SU-DHL-6 (cell line): ENCODE results near the gene GABRB3.

Experiments
- CTCF ChIP-seq: fragments of 200-600 bp; sonication (generic); IDR thresholded peaks from one replicate; pipeline ENCODE4 v1.5.1; 2017; ENCODE audit warnings: antibody characterized with exemption, mild to moderate bottlenecking, low read length, moderate library complexity; ENCODE audit not compliant: insufficient read depth, poor library complexity, severe bottlenecking
- EZH2phosphoT487 ChIP-seq: fragments of 200-600 bp; sonication (generic), shearing (Covaris generic); conservative IDR thresholded peaks from 2 replicates; pipeline ENCODE4 v1.6.1; 2018; ENCODE audit warnings: mild to moderate bottlenecking, antibody characterized with exemption, low read length, moderate library complexity, mixed read lengths

DNA sequence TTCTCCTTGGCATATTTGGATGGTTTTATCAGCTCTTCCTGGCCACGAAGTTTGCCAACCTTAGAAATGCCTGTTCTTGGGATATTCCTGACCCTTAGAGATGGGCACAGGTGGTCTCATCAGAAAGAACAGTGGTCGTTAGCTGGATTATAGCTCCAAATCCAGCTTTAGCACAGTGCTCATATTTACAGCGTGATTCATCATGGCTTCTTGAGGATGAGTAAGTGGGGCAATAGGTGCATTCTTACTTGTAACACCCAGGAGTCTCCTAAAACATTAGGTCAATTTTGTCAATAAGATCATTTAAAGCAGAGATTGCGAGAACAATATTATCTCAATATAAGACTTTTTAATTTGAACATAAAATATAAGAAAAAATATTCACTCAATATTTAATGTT is 191.9 kb downstream of the GABRB3 start:
- TF ChIP-seq CTCF (no peak), EZH2phosphoT487 (no peak)
